ENCODE measurements around the gene CSNK2A2. TPM values are rescaled to one million over a fixed set of nuclear protein-coding genes. Genes with fewer than 3 reads are reported as not detected.
A peak's percentile ranks its signal among the peaks of the same experiment; 100 is the strongest.

Gene CSNK2A2
- polyA plus RNA-seq, 1 donor: 92.9 TPM

- no peak for DNase-seq (ENCODE audit: low read depth)
Observed at GRCh38 chr16:58138852-58139251, 59.1 kb downstream of the CSNK2A2 start.

GRCh38 chr16:58137581-58137980 is 60.3 kb downstream of the CSNK2A2 start:
- no peak for DNase-seq (ENCODE audit: low read depth)

GRCh38 chr16:58129097-58129936 is 68.6 kb downstream of the CSNK2A2 start, which contains the start of gene CFAP20:
TSS of gene CFAP20 (minus strand) at chr16:58129381. CDS start at chr16:58129115, 266 bp downstream.
- peak; percentile 97 for DNase-seq (ENCODE audit: low read depth)

- DNase-seq (ENCODE audit: low read depth): no peak
Observed at GRCh38 chr16:58128711-58129096, 69.2 kb downstream of the CSNK2A2 start.

- DNase-seq (ENCODE audit: low read depth): no peak
Observed at GRCh38 chr16:58128181-58128631, 69.7 kb downstream of the CSNK2A2 start.

- DNase-seq (ENCODE audit: low read depth): no peak
Observed at GRCh38 chr16:58127634-58128033, 70.3 kb downstream of the CSNK2A2 start.

GRCh38 chr16:58127033-58127556 is 70.8 kb downstream of the CSNK2A2 start:
- DNase-seq (ENCODE audit: low read depth): peak; percentile 40

- no peak for DNase-seq (ENCODE audit: low read depth)
Observed at GRCh38 chr16:58126451-58126961, 71.4 kb downstream of the CSNK2A2 start.

GRCh38 chr16:58125781-58126335 is 72.0 kb downstream of the CSNK2A2 start:
- no peak for DNase-seq (ENCODE audit: low read depth)

GRCh38 chr16:58125041-58125440 is 72.9 kb downstream of the CSNK2A2 start:
- no peak for DNase-seq (ENCODE audit: low read depth)

GRCh38 chr16:58124601-58124915 is 73.3 kb downstream of the CSNK2A2 start:
- DNase-seq (ENCODE audit: low read depth): no peak

- no peak for DNase-seq (ENCODE audit: low read depth)
Observed at GRCh38 chr16:58123896-58124600, 73.9 kb downstream of the CSNK2A2 start.

GRCh38 chr16:58121132-58121531 is 76.8 kb downstream of the CSNK2A2 start:
- no peak for DNase-seq (ENCODE audit: low read depth)

GRCh38 chr16:58120234-58120633 is 77.7 kb downstream of the CSNK2A2 start:
- DNase-seq (ENCODE audit: low read depth): no peak

GRCh38 chr16:58119509-58119845 is 78.4 kb downstream of the CSNK2A2 start:
- DNase-seq (ENCODE audit: low read depth): no peak

GRCh38 chr16:58118801-58119508 is 79.0 kb downstream of the CSNK2A2 start:
- no peak for DNase-seq (ENCODE audit: low read depth)

GRCh38 chr16:58116529-58116928 is 81.4 kb downstream of the CSNK2A2 start:
- DNase-seq (ENCODE audit: low read depth): no peak

- DNase-seq (ENCODE audit: low read depth): no peak
Observed at GRCh38 chr16:58116081-58116480, 81.8 kb downstream of the CSNK2A2 start.

- DNase-seq (ENCODE audit: low read depth): no peak
Observed at GRCh38 chr16:58114827-58115825, 82.8 kb downstream of the CSNK2A2 start.

GRCh38 chr16:58111302-58111627 is 86.6 kb downstream of the CSNK2A2 start:
- no peak for DNase-seq (ENCODE audit: low read depth)

Data from forelimb muscle (tissue), 1 donor.